ENCODE measurements around the gene KCNH1.

Gene KCNH1

GRCh38 chr1:210747112-210747511 is 386.8 kb downstream of the KCNH1 start:
- no peak for DNase-seq

- DNase-seq, result no peak
Measured at GRCh38 chr1:210746024-210746731, 387.8 kb downstream of the KCNH1 start.

- DNase-seq, result no peak
Measured at GRCh38 chr1:210743038-210743437, 390.9 kb downstream of the KCNH1 start.

- DNase-seq, result no peak
Measured at GRCh38 chr1:210741564-210741963, 392.4 kb downstream of the KCNH1 start.

- DNase-seq, result no peak
Measured at GRCh38 chr1:210739627-210740026, 394.3 kb downstream of the KCNH1 start.

GRCh38 chr1:210738256-210738655 is 395.7 kb downstream of the KCNH1 start:
- DNase-seq, result no peak

GRCh38 chr1:210736713-210737112 is 397.2 kb downstream of the KCNH1 start:
- no peak for DNase-seq

GRCh38 chr1:210731597-210731996 is 402.4 kb downstream of the KCNH1 start:
- DNase-seq, result no peak

GRCh38 chr1:210731193-210731592 is 402.8 kb downstream of the KCNH1 start:
- no peak for DNase-seq

GRCh38 chr1:210730023-210730422 is 403.9 kb downstream of the KCNH1 start:
- no peak for DNase-seq

GRCh38 chr1:210728437-210729149 is 405.4 kb downstream of the KCNH1 start:
- DNase-seq, result no peak

- no peak for DNase-seq
Measured at GRCh38 chr1:210727709-210728108, 406.2 kb downstream of the KCNH1 start.

GRCh38 chr1:210726621-210727020 is 407.3 kb downstream of the KCNH1 start:
- no peak for DNase-seq

- no peak for DNase-seq
Measured at GRCh38 chr1:210724768-210725167, 409.2 kb downstream of the KCNH1 start.

- DNase-seq, result no peak
Measured at GRCh38 chr1:210723646-210724045, 410.3 kb downstream of the KCNH1 start.

- DNase-seq, result no peak
Measured at GRCh38 chr1:210722410-210723081, 411.4 kb downstream of the KCNH1 start.

- no peak for DNase-seq
Measured at GRCh38 chr1:210715072-210715471, 418.9 kb downstream of the KCNH1 start.

GRCh38 chr1:210711825-210712612 is 421.9 kb downstream of the KCNH1 start:
- DNase-seq, result no peak

GRCh38 chr1:210709701-210710100 is 424.2 kb downstream of the KCNH1 start:
- DNase-seq, result no peak

- DNase-seq, result no peak
Measured at GRCh38 chr1:210707300-210708240, 426.4 kb downstream of the KCNH1 start.

- no peak for DNase-seq
Measured at GRCh38 chr1:210706246-210706645, 427.7 kb downstream of the KCNH1 start.

- no peak for DNase-seq
Measured at GRCh38 chr1:210705086-210705485, 428.9 kb downstream of the KCNH1 start.
